Umbilical cord (tissue), 2 donors: Measurements from ENCODE around the gene ARHGEF4. TPM values are rescaled to one million over a fixed set of nuclear protein-coding genes. Genes with fewer than 3 reads are reported as not detected.
A peak's percentile ranks its signal among the peaks of the same experiment; 100 is the strongest.

Experiments used
- DNase-seq: peaks from one replicate; pipeline ENCODE4 v3.0.0-alpha.2; 2015; ENCODE audit warnings: low spot score
- total RNA-seq: library from RNA; depleted of rRNA; stranded (reverse); fragments of >200 nt; gene quantifications from one replicate; pipeline ENCODE4 v1.2.3, GENCODE V29; 2014; ENCODE audit warnings: low replicate concordance; ENCODE audit not compliant: insufficient read depth

ARHGEF4 gene
- total RNA-seq, 1 donor from 2014 or later: 8.9 TPM

- DNase-seq: no peak
These were observed 80.4 kb downstream of the ARHGEF4 start for GRCh38 chr2:130917006-130917688.

- DNase-seq: no peak
These were observed 81.7 kb downstream of the ARHGEF4 start for GRCh38 chr2:130918393-130918792.

GRCh38 chr2:130920415-130921163 lies 83.9 kb downstream of the ARHGEF4 start:
- peak; percentile 71 for DNase-seq

- no peak for DNase-seq
These were observed 84.4 kb downstream of the ARHGEF4 start for GRCh38 chr2:130921164-130921476.

- DNase-seq: no peak
These were observed 85.7 kb downstream of the ARHGEF4 start for GRCh38 chr2:130922417-130922816.

- DNase-seq: no peak
These were observed 91.7 kb downstream of the ARHGEF4 start for GRCh38 chr2:130928385-130928784.

- no peak for DNase-seq
These were observed 94.3 kb downstream of the ARHGEF4 start for GRCh38 chr2:130930740-130931659.

GRCh38 chr2:130933501-130933900 lies 96.8 kb downstream of the ARHGEF4 start:
- DNase-seq: no peak

- DNase-seq: no peak
These were observed 99.7 kb downstream of the ARHGEF4 start for GRCh38 chr2:130936451-130936850.

- no peak for DNase-seq
These were observed 111.3 kb downstream of the ARHGEF4 start for GRCh38 chr2:130947967-130948366.

- DNase-seq: no peak
These were observed 113.2 kb downstream of the ARHGEF4 start for GRCh38 chr2:130949954-130950353.

GRCh38 chr2:130951018-130951417 lies 114.3 kb downstream of the ARHGEF4 start:
- DNase-seq: no peak

- no peak for DNase-seq
These were observed 118.2 kb downstream of the ARHGEF4 start for GRCh38 chr2:130954873-130955272.

- no peak for DNase-seq
These were observed 121.2 kb downstream of the ARHGEF4 start for GRCh38 chr2:130957915-130958314.

- DNase-seq: no peak
These were observed 126.6 kb downstream of the ARHGEF4 start for GRCh38 chr2:130963196-130963848.

- peak; percentile 13 for DNase-seq
These were observed 127.4 kb downstream of the ARHGEF4 start for GRCh38 chr2:130963849-130964793.

- no peak for DNase-seq
These were observed 128.2 kb downstream of the ARHGEF4 start for GRCh38 chr2:130964931-130965330.

GRCh38 chr2:130966149-130966774 lies 129.5 kb downstream of the ARHGEF4 start:
- DNase-seq: no peak

- no peak for DNase-seq
These were observed 130.2 kb downstream of the ARHGEF4 start for GRCh38 chr2:130966775-130967490.
